Measurements from ENCODE around the gene ALKAL2.
"Not testable (repeated sequence)": the region's sequence is repeated elsewhere in the genome, so short reads cannot be mapped to it uniquely, and the experiment has no call there.

Gene ALKAL2, protein sequence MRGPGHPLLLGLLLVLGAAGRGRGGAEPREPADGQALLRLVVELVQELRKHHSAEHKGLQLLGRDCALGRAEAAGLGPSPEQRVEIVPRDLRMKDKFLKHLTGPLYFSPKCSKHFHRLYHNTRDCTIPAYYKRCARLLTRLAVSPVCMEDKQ

GRCh38 chr2:287911-288757, at the start of gene ALKAL2:
ALKAL2 (minus strand) TSS chr2:288091; CDS start chr2:287835, 256 bp downstream.
- DNase-seq: no peak

- not testable (repeated sequence) for DNase-seq
These were observed 49.1 kb upstream of the ALKAL2 start for GRCh38 chr2:336949-337348.

- no peak for DNase-seq
These were observed 48.5 kb upstream of the ALKAL2 start for GRCh38 chr2:336360-336759.

GRCh38 chr2:332592-332991, 44.7 kb upstream of the ALKAL2 start:
- DNase-seq: no peak

DNA sequence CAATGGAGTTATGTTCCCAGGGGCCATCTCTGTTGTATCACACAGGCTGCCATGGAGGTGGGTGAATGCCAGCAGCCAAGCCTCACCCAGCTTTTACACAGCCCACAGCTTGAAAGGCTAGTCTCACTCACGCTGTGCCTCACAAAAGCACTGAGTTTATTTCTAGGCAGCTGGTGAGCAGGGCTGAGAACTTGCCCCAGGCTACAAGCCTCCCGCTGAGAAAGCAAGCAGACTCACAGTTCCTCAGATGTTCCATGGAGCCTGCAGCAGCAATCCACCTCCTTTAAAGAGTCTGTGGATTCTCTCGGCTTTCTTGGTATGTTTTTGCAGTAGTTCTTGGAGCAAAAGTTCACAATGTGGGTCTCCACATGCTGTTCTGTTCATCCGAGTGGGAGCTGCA, 40.9 kb upstream of the ALKAL2 start:
- no peak for DNase-seq

DNA sequence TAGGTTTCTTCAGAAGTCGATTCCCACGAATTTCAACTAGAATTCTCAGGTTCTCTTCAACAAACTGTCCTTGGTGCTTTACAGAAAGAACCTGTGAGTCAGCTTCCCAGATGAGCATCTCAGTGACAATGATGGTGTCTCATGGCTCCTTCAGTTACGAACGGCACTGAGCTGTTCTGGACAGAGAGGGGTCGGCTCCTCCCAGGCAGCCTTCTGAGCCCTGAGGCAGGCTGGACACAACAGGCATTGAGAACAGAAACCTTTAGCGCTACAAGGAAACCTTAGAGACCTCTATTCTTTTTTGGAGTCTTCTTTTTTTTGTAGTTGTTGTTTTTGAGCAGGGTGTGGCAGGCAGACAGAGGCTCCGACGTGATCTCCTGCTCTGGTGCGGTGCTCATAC, 35.1 kb upstream of the ALKAL2 start:
- DNase-seq: no peak

GRCh38 chr2:322326-322725, 34.4 kb upstream of the ALKAL2 start:
- DNase-seq: peak in 6 of 56 donors; percentile 26 to 53 (median 32)

DNA sequence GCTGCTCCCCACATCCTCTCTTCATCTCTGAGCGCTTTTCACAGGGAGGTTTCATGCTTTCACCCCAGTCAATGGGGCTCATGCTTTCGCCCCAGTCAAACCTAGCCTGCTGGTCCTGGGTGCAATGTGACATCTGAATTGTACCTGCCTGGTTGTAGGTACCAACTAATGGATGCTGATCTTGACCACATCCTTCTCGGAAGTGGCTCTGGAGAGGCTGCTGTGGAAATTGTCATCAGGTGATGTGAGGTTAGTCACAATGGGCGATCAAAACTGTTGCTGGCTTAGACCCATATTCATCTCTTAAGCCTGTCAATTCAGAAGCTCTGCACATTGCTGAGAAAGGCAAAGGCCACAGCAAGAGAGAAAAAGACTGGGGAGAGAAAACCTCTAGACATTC, 32.7 kb upstream of the ALKAL2 start:
- DNase-seq: no peak

- DNase-seq: peak in 1 of 56 donors; percentile 52
These were observed 31.2 kb upstream of the ALKAL2 start for GRCh38 chr2:319059-319600.

DNA sequence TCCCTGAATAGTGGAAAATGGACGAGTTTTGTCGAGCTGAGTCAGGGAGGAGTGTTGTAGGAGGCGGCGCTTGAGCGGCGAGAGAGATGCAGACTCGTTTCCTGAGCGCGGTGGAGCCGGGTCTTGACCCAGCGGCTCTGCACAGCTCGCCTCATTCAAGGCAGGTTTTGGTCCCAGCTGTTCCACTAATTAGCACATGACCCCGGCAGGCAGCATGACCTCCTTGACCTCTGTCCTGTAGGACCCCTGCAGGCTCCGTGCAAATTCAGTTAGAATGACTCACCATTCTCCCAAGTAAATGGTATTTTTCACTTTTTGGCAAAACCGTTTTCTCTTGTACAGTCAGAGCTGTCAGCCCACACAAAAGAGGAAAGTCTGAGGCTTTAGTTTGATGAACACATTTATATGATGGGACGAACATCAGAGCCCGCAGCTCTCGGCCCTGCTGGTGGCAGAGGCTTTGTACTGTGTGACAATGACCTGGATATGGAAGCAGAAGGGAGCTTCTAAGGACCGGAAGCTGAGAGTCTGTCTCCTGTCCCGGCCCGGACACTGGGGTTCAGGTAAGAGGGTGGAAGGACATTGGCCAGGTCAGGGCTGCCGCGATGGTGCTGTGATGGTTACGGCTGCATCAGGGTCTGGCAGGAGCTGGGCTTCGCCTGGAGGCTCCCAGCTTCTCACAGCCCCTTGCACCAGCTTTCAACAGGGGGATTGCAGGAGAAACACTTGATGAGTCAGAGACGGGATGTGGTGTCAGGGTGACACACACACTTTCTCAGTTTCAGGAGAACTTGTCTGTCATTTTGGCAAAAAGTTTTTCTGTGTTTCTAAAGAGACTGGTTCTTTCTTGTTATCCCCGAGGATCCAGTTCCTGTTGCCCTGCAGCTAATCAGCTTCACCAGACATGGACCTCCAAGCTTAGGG, 29.9 kb upstream of the ALKAL2 start:
- peak in 1 of 56 donors; percentile 14 for DNase-seq

- DNase-seq: no peak
These were observed 28.5 kb upstream of the ALKAL2 start for GRCh38 chr2:316381-316780.

GRCh38 chr2:315925-316324, 28.0 kb upstream of the ALKAL2 start:
- not testable (repeated sequence) for DNase-seq

DNA sequence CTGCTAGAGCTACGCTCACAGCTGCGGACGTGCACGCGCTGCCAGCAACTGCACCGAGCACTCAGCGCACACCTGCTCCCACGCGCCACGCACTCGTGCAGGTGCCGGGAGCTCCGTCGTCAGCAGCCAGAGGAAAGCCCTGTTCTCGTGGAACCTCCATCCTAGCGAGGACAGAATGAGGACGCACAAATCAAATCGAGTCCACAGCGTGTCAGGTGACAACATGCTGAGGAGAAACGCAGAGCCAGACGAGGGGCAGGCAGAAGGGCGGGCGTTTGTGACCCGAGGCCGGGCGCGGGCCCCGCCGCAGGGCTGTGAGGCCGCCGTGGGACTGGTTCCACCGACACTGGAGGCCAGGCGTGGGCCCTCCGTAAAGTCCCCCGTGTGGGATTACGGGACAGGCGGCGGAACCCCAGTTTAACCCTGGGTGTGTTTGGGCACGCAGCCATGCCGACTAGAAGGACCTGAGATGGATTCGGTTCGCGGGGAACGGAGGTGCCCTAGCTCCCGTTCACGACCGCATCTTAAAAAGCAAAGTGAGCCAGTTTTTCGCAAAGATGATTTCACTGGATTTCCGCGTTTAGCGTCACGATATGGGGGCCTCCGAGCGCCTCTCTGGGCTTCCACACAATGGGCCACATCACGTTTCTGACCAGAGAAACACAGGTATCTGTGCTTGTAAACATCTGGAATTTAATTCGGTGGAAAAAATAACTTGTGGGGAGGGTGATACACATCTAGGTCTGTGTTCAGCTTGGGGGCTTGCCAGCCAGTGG, 26.9 kb upstream of the ALKAL2 start:
- DNase-seq: no peak

- no peak for DNase-seq
These were observed 26.1 kb upstream of the ALKAL2 start for GRCh38 chr2:313991-314390.

DNA sequence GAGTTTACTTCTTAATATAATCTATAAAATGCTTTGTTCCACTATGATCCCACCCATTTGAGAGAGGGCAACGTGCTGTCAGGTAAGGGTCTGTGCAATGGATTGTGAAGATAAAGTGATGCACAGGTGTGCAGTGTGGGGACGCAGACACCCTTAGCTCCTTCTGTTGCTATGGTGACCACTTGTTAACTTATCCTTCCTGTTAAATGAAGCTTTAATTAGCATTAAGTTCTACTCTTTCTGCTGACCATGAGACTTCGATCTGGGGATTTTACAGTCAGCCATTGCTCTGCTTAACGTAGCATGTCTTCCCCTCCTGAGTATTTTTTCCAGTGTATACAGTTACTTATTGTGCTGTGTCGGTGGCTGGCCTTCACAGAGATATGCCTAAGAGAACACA, 23.1 kb upstream of the ALKAL2 start:
- DNase-seq: no peak

- DNase-seq: no peak
These were observed 22.1 kb upstream of the ALKAL2 start for GRCh38 chr2:309954-310510.

GRCh38 chr2:309148-309953, 21.5 kb upstream of the ALKAL2 start:
- DNase-seq: no peak

GRCh38 chr2:305366-305765, 17.5 kb upstream of the ALKAL2 start:
- DNase-seq: no peak

GRCh38 chr2:296354-296753, 8.5 kb upstream of the ALKAL2 start:
- no peak for DNase-seq

DNA sequence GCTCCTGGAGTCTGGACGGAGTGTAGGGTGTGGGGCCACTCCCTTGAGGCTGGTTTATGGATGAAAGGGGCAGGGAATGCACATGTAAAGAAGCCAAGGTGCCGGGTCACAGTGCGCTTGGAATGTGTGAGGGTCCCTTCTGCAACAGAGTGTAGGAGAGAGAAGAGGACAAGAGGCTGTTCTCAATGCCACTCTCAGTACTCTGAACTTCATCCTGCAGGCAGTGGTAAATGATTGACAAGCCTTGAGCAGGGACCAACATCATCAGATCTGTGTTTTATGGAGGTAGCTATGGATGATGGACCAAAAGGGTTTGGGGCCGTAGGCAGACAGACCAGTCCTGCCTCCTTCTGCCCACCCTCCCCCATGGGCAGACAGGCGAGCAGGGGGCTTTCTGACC, 7.2 kb upstream of the ALKAL2 start:
- no peak for DNase-seq
